ENCODE results near the gene GALNT15.

- TF ChIP-seq EZH2 (IDR thresholded peaks at IDR 0.05): no peak
- TF ChIP-seq, protein P1, sequence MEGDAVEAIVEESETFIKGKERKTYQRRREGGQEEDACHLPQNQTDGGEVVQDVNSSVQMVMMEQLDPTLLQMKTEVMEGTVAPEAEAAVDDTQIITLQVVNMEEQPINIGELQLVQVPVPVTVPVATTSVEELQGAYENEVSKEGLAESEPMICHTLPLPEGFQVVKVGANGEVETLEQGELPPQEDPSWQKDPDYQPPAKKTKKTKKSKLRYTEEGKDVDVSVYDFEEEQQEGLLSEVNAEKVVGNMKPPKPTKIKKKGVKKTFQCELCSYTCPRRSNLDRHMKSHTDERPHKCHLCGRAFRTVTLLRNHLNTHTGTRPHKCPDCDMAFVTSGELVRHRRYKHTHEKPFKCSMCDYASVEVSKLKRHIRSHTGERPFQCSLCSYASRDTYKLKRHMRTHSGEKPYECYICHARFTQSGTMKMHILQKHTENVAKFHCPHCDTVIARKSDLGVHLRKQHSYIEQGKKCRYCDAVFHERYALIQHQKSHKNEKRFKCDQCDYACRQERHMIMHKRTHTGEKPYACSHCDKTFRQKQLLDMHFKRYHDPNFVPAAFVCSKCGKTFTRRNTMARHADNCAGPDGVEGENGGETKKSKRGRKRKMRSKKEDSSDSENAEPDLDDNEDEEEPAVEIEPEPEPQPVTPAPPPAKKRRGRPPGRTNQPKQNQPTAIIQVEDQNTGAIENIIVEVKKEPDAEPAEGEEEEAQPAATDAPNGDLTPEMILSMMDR (IDR thresholded peaks at IDR 0.05): no peak
- no peak for TF ChIP-seq EZH2phosphoT487 (IDR thresholded peaks at IDR 0.05)
Observed at GRCh38 chr3:16280671-16281070, 106.2 kb downstream of the GALNT15 start.
